ENCODE data around the gene MED13L. TPM values are rescaled to one million over a fixed set of nuclear protein-coding genes. Genes with fewer than 3 reads are reported as not detected.

MED13L gene
- total and polyA plus RNA-seq, 2 donors (not counting 3 experiments of a cell fraction or from before 2014, with no cell fraction given): 27.4 to 93.6 TPM

GRCh38 chr12:116266168-116266601, 11.3 kb downstream of the MED13L start:
- no peak overlapping the region for H3K4me3 ChIP-seq (replicated peaks in 1 of 3; ENCODE audit: insufficient read depth in 1 of 3, low read depth in 1 of 3, low read length in 3 of 3)
- POLR2A ChIA-PET: no interaction called here

More at GRCh38 chr12:116266168-116266601, 11.3 kb downstream of the MED13L start:
- Histone ChIP-seq H3K27me3 (ENCODE audit: control insufficient read depth in 2 of 2, insufficient read depth in 2 of 2, low read length in 2 of 2) (no peaks in the 10 kb centered on the region), H4K20me1 (replicated peaks; ENCODE audit: control insufficient read depth, extremely low read depth, insufficient read depth, low read length) (peaks cover 31% of the 10 kb centered on the region), H3K4me2 (ENCODE audit: insufficient read depth, low read length) (peak overlapping the region; percentile 22), H3K4me1 (ENCODE audit: control insufficient read depth, extremely low read depth, insufficient read depth, low read length) (peaks cover 13% of the 10 kb centered on the region), H3K9me3 (replicated peaks; ENCODE audit: control insufficient read depth, insufficient read depth, low read length) (no peaks in the 10 kb centered on the region), H3K9ac (replicated peaks; ENCODE audit: extremely low read depth, insufficient read depth, low read length) (no peak overlapping the region), H2AFZ (ENCODE audit: low read depth, low read length) (no peak overlapping the region), H3K79me2 (ENCODE audit: control insufficient read depth, insufficient read depth, low read length) (peaks cover 89% of the 10 kb centered on the region), H3K9me1 (replicated peaks; ENCODE audit: control insufficient read depth, extremely low read depth, insufficient read depth, low read length) (no peaks in the 10 kb centered on the region), H3K36me3 (ENCODE audit: control insufficient read depth in 2 of 2, extremely low read depth in 1 of 2, insufficient read depth in 2 of 2, low read length in 2 of 2) (no peaks in the 10 kb centered on the region), H3K27ac (ENCODE audit: insufficient read depth, low read depth, low read length) (no peak overlapping the region)
- DNase-seq (ENCODE audit: low read depth, low spot score) (peak; percentile 40), FAIRE-seq (no peak)
- TF ChIP-seq GATA2 (IDR thresholded peaks at IDR 0.05; ENCODE audit: insufficient read depth, insufficient read length, low read depth, low read length) (no peak), FOS (IDR thresholded peaks at IDR 0.05; ENCODE audit: borderline replicate concordance, insufficient read depth, low read length) (no peak), MAX (IDR thresholded peaks at IDR 0.05; ENCODE audit: insufficient read depth, insufficient read length) (no peak), POLR2AphosphoS5 (IDR thresholded peaks at IDR 0.05; ENCODE audit: insufficient read depth, low read depth, low read length) (no peak), JUN (IDR thresholded peaks at IDR 0.05; ENCODE audit: borderline replicate concordance, insufficient read depth, insufficient read length, low read depth) (no peak), MYC (IDR thresholded peaks at IDR 0.05; ENCODE audit: low read depth, low read length) (no peak), EZH2 (IDR thresholded peaks at IDR 0.05; ENCODE audit: borderline replicate concordance, low read depth, low read length, severe bottlenecking) (no peak), POLR2A (IDR thresholded peaks at IDR 0.05; ENCODE audit: low read depth, low read length) (no peak)
- TF ChIP-seq, protein P1, sequence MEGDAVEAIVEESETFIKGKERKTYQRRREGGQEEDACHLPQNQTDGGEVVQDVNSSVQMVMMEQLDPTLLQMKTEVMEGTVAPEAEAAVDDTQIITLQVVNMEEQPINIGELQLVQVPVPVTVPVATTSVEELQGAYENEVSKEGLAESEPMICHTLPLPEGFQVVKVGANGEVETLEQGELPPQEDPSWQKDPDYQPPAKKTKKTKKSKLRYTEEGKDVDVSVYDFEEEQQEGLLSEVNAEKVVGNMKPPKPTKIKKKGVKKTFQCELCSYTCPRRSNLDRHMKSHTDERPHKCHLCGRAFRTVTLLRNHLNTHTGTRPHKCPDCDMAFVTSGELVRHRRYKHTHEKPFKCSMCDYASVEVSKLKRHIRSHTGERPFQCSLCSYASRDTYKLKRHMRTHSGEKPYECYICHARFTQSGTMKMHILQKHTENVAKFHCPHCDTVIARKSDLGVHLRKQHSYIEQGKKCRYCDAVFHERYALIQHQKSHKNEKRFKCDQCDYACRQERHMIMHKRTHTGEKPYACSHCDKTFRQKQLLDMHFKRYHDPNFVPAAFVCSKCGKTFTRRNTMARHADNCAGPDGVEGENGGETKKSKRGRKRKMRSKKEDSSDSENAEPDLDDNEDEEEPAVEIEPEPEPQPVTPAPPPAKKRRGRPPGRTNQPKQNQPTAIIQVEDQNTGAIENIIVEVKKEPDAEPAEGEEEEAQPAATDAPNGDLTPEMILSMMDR (IDR thresholded peaks at IDR 0.05; ENCODE audit: extremely low read depth in 1 of 2, insufficient read depth in 1 of 2, low read depth in 1 of 2, low read length in 2 of 2): no peak
- intact Hi-C loops (cut with micrococcal nuclease) (no loop called here), dilution Hi-C loops (cut with MboI; ENCODE audit: extremely low pct_ligation_motif_present, low sequenced_read_pairs) (no loop called here)
- CTCF ChIA-PET: interaction anchor here (0.6 to 2.4 kb wide), 9 partner anchors 8 to 333 kb away, joined by 3 to 7 read pairs (median 4); no protein-coding TSS in a partner anchor
- BruUV-seq (replicated peaks): no TSS peak
